ENCODE results near the gene MTCH2. TPM values are rescaled to one million over a fixed set of nuclear protein-coding genes. Genes with fewer than 3 reads are reported as not detected.

MTCH2 gene
- total RNA-seq, 1 experiment from 2014 or later: 103 TPM

DNA sequence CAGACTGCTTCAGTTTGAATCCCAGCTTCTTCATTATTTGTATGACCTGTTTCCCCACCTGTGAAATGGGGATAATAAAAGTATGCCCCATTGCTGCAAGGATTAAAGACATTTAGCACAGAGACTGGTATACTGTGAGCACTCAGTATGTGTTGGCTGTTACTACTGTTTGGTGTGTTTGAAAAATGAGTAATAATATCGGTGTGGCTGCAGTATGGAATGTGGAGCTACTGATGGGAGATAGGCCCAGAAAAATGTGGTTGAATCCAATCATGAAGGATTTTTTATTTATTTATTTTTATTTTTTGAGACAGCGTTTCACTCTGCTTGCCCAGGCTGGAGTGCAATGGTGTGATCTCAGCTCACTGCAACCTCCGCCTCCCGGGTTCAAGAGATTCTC, 39.1 kb downstream of the MTCH2 start:
- no peak overlapping the region for H3K27ac Mint-ChIP-seq (ENCODE audit: unreplicated experiment)
- DNase-seq: no peak
- no peaks in the 10 kb centered on the region for H3K4me1 Mint-ChIP-seq (ENCODE audit: low read depth, unreplicated experiment)
- CTCF ChIA-PET: interaction anchor here (0.6 kb wide), 1 partner anchor 1471 kb away, joined by 4 read pairs; no protein-coding TSS in a partner anchor
- TF ChIP-seq CTCF (IDR thresholded peaks at IDR 0.05; ENCODE audit: unreplicated experiment): no peak
- BruUV-seq (replicated peaks): no TSS peak
- H3K27me3 Mint-ChIP-seq (ENCODE audit: unreplicated experiment): peaks cover 50% of the 10 kb centered on the region
- intact Hi-C loops (cut with micrococcal nuclease; ENCODE audit: unreplicated experiment): no loop called here
- no peaks in the 10 kb centered on the region for H3K9me3 Mint-ChIP-seq (ENCODE audit: low read depth, unreplicated experiment)
- no peak overlapping the region for H3K4me3 Mint-ChIP-seq (ENCODE audit: low read depth, unreplicated experiment)
- no peaks in the 10 kb centered on the region for H3K36me3 Mint-ChIP-seq (ENCODE audit: insufficient read depth, unreplicated experiment)

- Mint-ChIP-seq H3K27me3 (ENCODE audit: unreplicated experiment) (peaks cover 47% of the 10 kb centered on the region), H3K27ac (ENCODE audit: unreplicated experiment) (no peak overlapping the region), H3K36me3 (ENCODE audit: insufficient read depth, unreplicated experiment) (no peaks in the 10 kb centered on the region), H3K9me3 (ENCODE audit: low read depth, unreplicated experiment) (no peaks in the 10 kb centered on the region), H3K4me1 (ENCODE audit: low read depth, unreplicated experiment) (no peaks in the 10 kb centered on the region), H3K4me3 (ENCODE audit: low read depth, unreplicated experiment) (no peak overlapping the region)
- no TSS peak for BruUV-seq (replicated peaks)
- TF ChIP-seq CTCF (IDR thresholded peaks at IDR 0.05; ENCODE audit: unreplicated experiment): no peak
- DNase-seq: no peak
- CTCF ChIA-PET: no interaction called here
- intact Hi-C loops (cut with micrococcal nuclease; ENCODE audit: unreplicated experiment): no loop called here
Measured at GRCh38 chr11:47599902-47600301, 42.5 kb downstream of the MTCH2 start.

DNA sequence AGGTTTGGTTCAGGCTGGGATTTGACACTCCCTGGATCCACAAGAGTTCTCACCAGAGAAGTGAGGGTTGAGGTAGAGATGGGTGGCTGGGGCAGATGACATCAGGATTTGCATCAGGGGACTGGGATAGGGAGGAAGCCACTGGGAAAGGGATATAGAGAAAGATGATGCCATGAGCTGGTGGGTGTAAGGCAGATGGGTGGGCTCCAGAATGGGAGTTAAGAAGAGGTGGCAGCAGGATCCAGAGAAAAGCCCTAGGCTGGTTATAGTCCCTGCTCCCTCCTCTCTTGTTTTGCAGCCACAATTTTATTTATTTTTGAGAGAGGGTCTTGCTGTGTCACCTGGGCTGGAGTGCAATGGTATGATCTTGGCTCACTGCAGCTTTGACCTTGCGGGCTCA, 46.4 kb downstream of the MTCH2 start:
- H3K27me3 Mint-ChIP-seq (ENCODE audit: unreplicated experiment): peaks cover 64% of the 10 kb centered on the region
- intact Hi-C loops (cut with micrococcal nuclease; ENCODE audit: unreplicated experiment): no loop called here
- no peaks in the 10 kb centered on the region for H3K9me3 Mint-ChIP-seq (ENCODE audit: low read depth, unreplicated experiment)
- H3K36me3 Mint-ChIP-seq (ENCODE audit: insufficient read depth, unreplicated experiment): no peaks in the 10 kb centered on the region
- no TSS peak for BruUV-seq (replicated peaks)
- H3K27ac Mint-ChIP-seq (ENCODE audit: unreplicated experiment): no peak overlapping the region
- TF ChIP-seq CTCF (IDR thresholded peaks at IDR 0.05; ENCODE audit: unreplicated experiment): no peak
- no peak overlapping the region for H3K4me3 Mint-ChIP-seq (ENCODE audit: low read depth, unreplicated experiment)
- CTCF ChIA-PET: no interaction called here
- no peak for DNase-seq
- no peaks in the 10 kb centered on the region for H3K4me1 Mint-ChIP-seq (ENCODE audit: low read depth, unreplicated experiment)

- H3K4me3 Mint-ChIP-seq (ENCODE audit: low read depth, unreplicated experiment): no peak overlapping the region
- H3K4me1 Mint-ChIP-seq (ENCODE audit: low read depth, unreplicated experiment): no peaks in the 10 kb centered on the region
- H3K9me3 Mint-ChIP-seq (ENCODE audit: low read depth, unreplicated experiment): no peaks in the 10 kb centered on the region
- no peaks in the 10 kb centered on the region for H3K36me3 Mint-ChIP-seq (ENCODE audit: insufficient read depth, unreplicated experiment)
- no peak for DNase-seq
- CTCF ChIA-PET: no interaction called here
- no peak overlapping the region for H3K27ac Mint-ChIP-seq (ENCODE audit: unreplicated experiment)
- intact Hi-C loops (cut with micrococcal nuclease; ENCODE audit: unreplicated experiment): no loop called here
- H3K27me3 Mint-ChIP-seq (ENCODE audit: unreplicated experiment): peaks cover 64% of the 10 kb centered on the region
- BruUV-seq (replicated peaks): no TSS peak
- TF ChIP-seq CTCF (IDR thresholded peaks at IDR 0.05; ENCODE audit: unreplicated experiment): no peak
Measured at GRCh38 chr11:47595029-47595428, 47.3 kb downstream of the MTCH2 start.

Data from Calu3 (cell line).